Heart right ventricle (tissue), 16 donors: ENCODE data around the gene PNPO. TPM values are rescaled to one million over a fixed set of nuclear protein-coding genes. Genes with fewer than 3 reads are reported as not detected.

ENCODE experiments used
- ATAC-seq, 8 donors: fragments of 200-7000 bp; cut with Tn5 transposase; one replicate each; pipeline ENCODE4 v1.9.1; 2020; ENCODE audit warnings: mild to moderate bottlenecking in 8 of 8, moderate library complexity in 8 of 8, moderate number of reproducible peaks in 1 of 8
- DNase-seq, 2 donors: peaks; one replicate each; pipeline ENCODE4 v3.0.0-alpha.2; 2020
- H3K27ac ChIP-seq, 10 donors: fragments of 200-600 bp; sonication (generic) in 2 of 10; one replicate each; pipeline versions ENCODE4 v1.5.0 to v1.8.0; 2020 to 2022; ENCODE audit warnings: mild to moderate bottlenecking in 3 of 10
- H3K27me3 ChIP-seq, 7 donors: fragments of 200-600 bp; one replicate each; pipeline ENCODE4 v1.8.0; 2021 to 2022; ENCODE audit warnings: mild to moderate bottlenecking in 2 of 7
- H3K36me3 ChIP-seq, 9 donors: fragments of 200-600 bp; sonication (generic) in 1 of 9; one replicate each; pipeline versions ENCODE4 v1.5.0 to v1.8.0; 2020 to 2022; ENCODE audit warnings: mild to moderate bottlenecking in 2 of 9
- H3K4me1 ChIP-seq, 9 donors: fragments of 200-600 bp; sonication (generic) in 1 of 9; one replicate each; pipeline versions ENCODE4 v1.5.0 to v1.8.0; 2020 to 2022; ENCODE audit warnings: mild to moderate bottlenecking in 4 of 9
- H3K4me3 ChIP-seq, 10 donors: fragments of 200-600 bp; sonication (generic) in 2 of 10; one replicate each; pipeline versions ENCODE4 v1.5.0 to v1.8.0; 2020 to 2022; ENCODE audit warnings: mild to moderate bottlenecking in 7 of 10, moderate library complexity in 2 of 10
- H3K9me3 ChIP-seq, 11 donors: fragments of 200-600 bp in 10 of 11; sonication (generic) in 2 of 11; one replicate each; pipeline versions ENCODE4 v1.5.0 to v1.8.0; 2013 to 2022; ENCODE audit warnings: mild to moderate bottlenecking in 2 of 11, control low read depth in 1 of 11, moderate library complexity in 1 of 11
- CTCF ChIP-seq, 9 donors: fragments of 200-600 bp; sonication (generic) in 2 of 9; IDR thresholded peaks; one replicate each; pipeline versions ENCODE4 v1.5.0 to v1.8.0; 2021 to 2022; ENCODE audit warnings: antibody characterized with exemption in 9 of 9, mild to moderate bottlenecking in 5 of 9, moderate library complexity in 1 of 9
- WGBS, 2 donors: extraction: QIAGEN DNeasy Blood & Tissue Kit; methylation state at CpG; one replicate each; pipeline ENCODE4 v1.1.7; 2013; ENCODE audit warnings: inconsistent platforms in 1 of 2; 5-methylcytosine and 5-hydroxymethylcytosine counted together
- intact Hi-C, 10 donors: fragments of 100-400 bp; cut with DNase I; formaldehyde crosslinking; loops; one replicate each; pipeline versions ENCODE4 v1.11.1 to v1.14.2; 2022
- polyA plus RNA-seq, 2 donors: library from polyadenylated mRNA; stranded (reverse); fragments of 200-250 nt; gene quantifications; one replicate each; pipeline ENCODE4 v1.2.3, GENCODE V29; 2013
- total RNA-seq, 10 donors: library from RNA; stranded (reverse); fragmentation: NEBNext Ultra II Directional in 3 of 10; extraction: Animal tissue kit (Norgen Biotek cat#: 25700) in 3 of 10; gene quantifications; one replicate each; pipeline versions ENCODE4 v1.2.1 to v1.2.4, GENCODE V29; 2021 to 2023
- donor health status: Arrhythmogenic right ventricular cardiomyopathy.
- donor health status: ischemic (EF 13 %, LVEDD 7.1; RV severe dilation, severe dysfunction).
- donor health status: healthy with polysubstance abuse.
- donor health status: DM: no; HTN: yes; CAD: no.
- donor health status: DM: no; HTN: no; CAD: no.
- donor health status: ischemic (EF 25% LVEDD 6.9; RV normal size, moderate dysfunction).
- donor health status: ischemic (EF 25% LVEDD 5.7; RV mildly dilated, moderate dysfunction).
- donor health status: healthy.
- donor health status: DM: yes; HTN: yes; CAD: no.
- donor health status: Ischemic cardiomyopathy.
- donor health status: ischemic (EF 35%, LVEDD 5.7; RV mildly dilated, moderate dysfunction).
- donor health status: nonischemic (EF 11% LVEDD 7.7; RV severe dilation, severe dysfunction).
- donor health status: DM: yes; HTN: yes; CAD: no.
- donor health status: PGD.
- donor health status: ischemic (EF 29% LVEDD 5.4; RV normal size, mild dysfunction).
- donor health status: nonischemic (EF 23%, LVEDD 6.1; RV moderate dilation, normal function).

Gene PNPO
- total and polyA plus RNA-seq, 12 donors, result 9.5 to 37.0 (median 29.9) TPM

GRCh38 chr17:47950448-47950847 is 9.1 kb downstream of the PNPO start:
- no peak overlapping the region for H3K4me3 ChIP-seq
- H3K27me3 ChIP-seq, result no peaks in the 10 kb centered on the region
- DNase-seq, result no peak
- intact Hi-C loops, result loop anchor here in 1 of 10 donors (10.0 kb wide), 1 partner anchor 64 kb away; no protein-coding TSS in a partner anchor
- no peak for ATAC-seq
- H3K36me3 ChIP-seq, result peaks cover 0 to 23% (median 0%) of the 10 kb centered on the region in 9 donors
- 94% methylated on average over 4 of the region's 4 CpGs for WGBS, 2 donors
- H3K9me3 ChIP-seq, result no peaks in the 10 kb centered on the region
- no peak for TF ChIP-seq CTCF (IDR thresholded peaks at IDR 0.05)
- H3K27ac ChIP-seq, result no peak overlapping the region
- peaks cover 5 to 36% (median 22%) of the 10 kb centered on the region in 9 donors for H3K4me1 ChIP-seq

GRCh38 chr17:47952171-47953021 is 11.0 kb downstream of the PNPO start:
- no peaks in the 10 kb centered on the region for H3K27me3 ChIP-seq
- ATAC-seq, result no peak
- H3K9me3 ChIP-seq, result no peaks in the 10 kb centered on the region
- no peak for TF ChIP-seq CTCF (IDR thresholded peaks at IDR 0.05)
- H3K4me1 ChIP-seq, result peaks cover 4 to 19% (median 16%) of the 10 kb centered on the region in 9 donors
- no peak overlapping the region for H3K4me3 ChIP-seq
- intact Hi-C loops, result loop anchor here in 1 of 10 donors (10.0 kb wide), 1 partner anchor 62 kb away; no protein-coding TSS in a partner anchor
- DNase-seq, result no peak
- H3K36me3 ChIP-seq, result peaks cover 0 to 10% (median 0%) of the 10 kb centered on the region in 9 donors
- 76 to 78% methylated on average over 12 of the region's 12 CpGs for WGBS, 2 donors
- H3K27ac ChIP-seq, result no peak overlapping the region

DNA sequence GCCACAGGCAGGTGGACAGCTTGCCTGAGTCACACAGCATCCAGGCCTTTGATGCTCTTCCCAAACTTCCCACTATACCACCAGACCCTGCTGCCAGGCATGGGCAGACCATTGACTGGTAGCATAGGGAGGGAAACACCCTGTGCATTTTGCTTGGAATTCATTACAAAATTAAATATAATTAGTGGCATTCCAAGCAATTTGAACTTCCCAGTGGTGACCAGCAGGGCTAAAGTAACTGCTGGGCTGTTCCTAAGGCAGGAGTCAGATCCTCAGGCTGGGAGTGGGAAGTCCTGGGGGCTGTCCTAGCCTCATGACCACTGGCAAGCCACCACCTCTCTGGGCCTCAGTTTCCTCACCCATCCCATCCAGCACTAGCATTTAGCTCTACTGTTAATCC is 12.5 kb downstream of the PNPO start:
- Histone ChIP-seq H3K4me3 (no peak overlapping the region), H3K27ac (no peak overlapping the region), H3K9me3 (no peaks in the 10 kb centered on the region), H3K36me3 (peaks cover 0 to under 1% (median 0%) of the 10 kb centered on the region in 9 donors), H3K27me3 (no peaks in the 10 kb centered on the region), H3K4me1 (peaks cover 2 to 15% (median 9%) of the 10 kb centered on the region in 9 donors)
- intact Hi-C loops, result loop anchor here in 1 of 10 donors (10.0 kb wide), 1 partner anchor 61 kb away; no protein-coding TSS in a partner anchor
- DNase-seq (no peak), ATAC-seq (no peak)
- TF ChIP-seq CTCF (IDR thresholded peaks at IDR 0.05), result no peak

DNA sequence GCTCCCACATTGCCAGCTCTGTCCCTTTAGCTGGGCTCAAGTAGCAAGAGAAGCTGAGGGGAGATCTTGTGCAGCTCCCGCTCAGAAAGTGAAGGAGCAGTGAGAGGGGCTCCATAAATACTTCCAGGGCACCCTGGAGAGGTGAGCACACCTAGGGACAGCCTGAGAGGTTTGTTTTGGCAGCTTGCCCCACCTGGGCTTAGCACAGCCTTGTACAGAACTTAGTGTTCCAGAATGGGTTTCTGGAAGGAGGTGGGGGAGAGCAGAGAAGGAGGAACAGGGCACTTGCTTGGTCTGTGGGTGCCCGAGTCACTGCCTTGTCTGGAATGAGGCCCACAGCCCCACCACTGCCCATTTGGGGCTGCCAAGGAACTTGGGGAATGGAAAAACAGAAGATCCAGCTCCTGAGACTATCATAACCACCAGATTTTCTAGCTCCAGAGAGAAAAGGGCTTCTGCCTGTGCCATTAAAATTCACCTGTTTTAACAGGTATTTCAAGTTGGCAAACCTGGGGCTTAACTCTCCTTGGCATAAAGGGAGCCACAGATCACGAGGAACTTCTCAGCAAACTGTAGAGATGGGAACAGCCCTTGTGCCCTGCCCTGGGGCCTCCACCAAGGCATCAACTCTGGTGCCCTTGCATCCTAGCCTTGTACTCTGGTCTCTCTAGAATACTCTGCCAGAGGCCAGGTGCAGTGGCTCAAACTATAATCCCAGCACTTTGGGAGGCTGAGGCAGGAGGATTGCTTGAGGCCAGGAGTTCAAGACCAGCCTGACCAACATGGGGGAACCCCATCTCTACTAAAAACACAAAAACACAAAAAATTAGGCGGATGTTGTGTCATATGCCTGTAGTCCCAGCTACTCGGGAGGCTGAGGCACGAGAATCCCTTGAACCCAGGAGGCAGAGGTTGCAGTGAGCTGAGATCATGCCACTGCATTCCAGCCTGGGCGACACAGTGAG is 14.4 kb downstream of the PNPO start:
- no peak overlapping the region for H3K4me3 ChIP-seq
- no peak overlapping the region for H3K27ac ChIP-seq
- intact Hi-C loops, result loop anchor here in 1 of 10 donors (10.0 kb wide), 1 partner anchor 59 kb away; no protein-coding TSS in a partner anchor
- no peaks in the 10 kb centered on the region for H3K27me3 ChIP-seq
- TF ChIP-seq CTCF (IDR thresholded peaks at IDR 0.05), result no peak
- H3K4me1 ChIP-seq, result no peaks in the 10 kb centered on the region
- DNase-seq (no peak), ATAC-seq (no peak)
- no peaks in the 10 kb centered on the region for H3K36me3 ChIP-seq
- 90 to 97% methylated on average over 7 of the region's 7 CpGs for WGBS, 2 donors
- no peaks in the 10 kb centered on the region for H3K9me3 ChIP-seq
